Left lobe of liver (tissue), 2 donors: ENCODE data around the gene PARP15. TPM values are rescaled to one million over a fixed set of nuclear protein-coding genes. Genes with fewer than 3 reads are reported as not detected.
A peak's percentile ranks its signal among the peaks of the same experiment; 100 is the strongest.

Experiments used
- ATAC-seq: fragments of 200-7000 bp; cut with Tn5 transposase; one replicate; pipeline ENCODE4 v1.9.1; 2020; ENCODE audit warnings: mild to moderate bottlenecking, moderate library complexity
- DNase-seq: peaks from one replicate; pipeline ENCODE4 v3.0.0-alpha.2; 2020; ENCODE audit warnings: low spot score
- total RNA-seq: library from RNA; stranded (reverse); gene quantifications from one replicate; pipeline ENCODE4 v1.2.1, GENCODE V29; 2021
- donor health status: DM: no; HTN: no; CAD: no; lungs with moderate emphysema.
- donor health status: DM: no; HTN: yes; CAD: no.

The PARP15 gene
- total RNA-seq, 1 donor from 2014 or later: 1.0 TPM

DNA sequence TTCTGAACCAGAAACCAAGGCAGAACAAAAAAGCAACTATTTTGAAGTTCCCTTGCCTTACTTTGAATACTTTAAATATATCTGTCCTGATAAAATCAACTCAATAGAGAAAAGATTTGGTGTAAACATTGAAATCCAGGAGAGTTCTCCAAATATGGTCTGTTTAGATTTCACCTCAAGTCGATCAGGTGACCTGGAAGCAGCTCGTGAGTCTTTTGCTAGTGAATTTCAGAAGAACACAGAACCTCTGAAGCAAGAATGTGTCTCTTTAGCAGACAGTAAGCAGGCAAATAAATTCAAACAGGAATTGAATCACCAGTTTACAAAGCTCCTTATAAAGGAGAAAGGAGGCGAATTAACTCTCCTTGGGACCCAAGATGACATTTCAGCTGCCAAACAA, 8.7 kb upstream of the PARP15 start:
- DNase-seq (no peak), ATAC-seq (peak; percentile 7)

DNA sequence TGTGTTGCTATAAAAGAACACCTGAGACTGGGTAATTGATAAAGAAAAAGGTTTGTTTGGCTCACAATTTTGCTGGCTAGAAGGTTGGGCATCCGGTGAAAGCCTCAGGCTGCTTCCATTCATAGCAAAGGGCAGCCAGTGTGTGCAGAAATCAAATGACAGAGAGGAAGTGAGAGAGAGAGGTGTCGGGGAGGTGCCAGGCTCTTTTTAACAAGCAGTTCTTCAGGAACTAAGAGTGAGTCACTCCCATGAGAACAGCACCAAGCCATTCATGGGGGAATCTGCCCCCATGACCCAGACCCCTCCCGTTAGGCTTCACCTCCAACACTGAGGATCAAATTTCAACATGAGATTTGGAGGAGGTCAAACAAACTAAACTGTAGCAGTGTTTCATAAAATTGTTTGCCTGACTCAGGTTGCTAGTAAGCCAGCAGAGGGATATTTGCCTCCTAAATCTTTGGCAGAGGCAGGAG, 4.5 kb upstream of the PARP15 start:
- peak; percentile 72 for DNase-seq
- ATAC-seq: peak; percentile 84

DNA sequence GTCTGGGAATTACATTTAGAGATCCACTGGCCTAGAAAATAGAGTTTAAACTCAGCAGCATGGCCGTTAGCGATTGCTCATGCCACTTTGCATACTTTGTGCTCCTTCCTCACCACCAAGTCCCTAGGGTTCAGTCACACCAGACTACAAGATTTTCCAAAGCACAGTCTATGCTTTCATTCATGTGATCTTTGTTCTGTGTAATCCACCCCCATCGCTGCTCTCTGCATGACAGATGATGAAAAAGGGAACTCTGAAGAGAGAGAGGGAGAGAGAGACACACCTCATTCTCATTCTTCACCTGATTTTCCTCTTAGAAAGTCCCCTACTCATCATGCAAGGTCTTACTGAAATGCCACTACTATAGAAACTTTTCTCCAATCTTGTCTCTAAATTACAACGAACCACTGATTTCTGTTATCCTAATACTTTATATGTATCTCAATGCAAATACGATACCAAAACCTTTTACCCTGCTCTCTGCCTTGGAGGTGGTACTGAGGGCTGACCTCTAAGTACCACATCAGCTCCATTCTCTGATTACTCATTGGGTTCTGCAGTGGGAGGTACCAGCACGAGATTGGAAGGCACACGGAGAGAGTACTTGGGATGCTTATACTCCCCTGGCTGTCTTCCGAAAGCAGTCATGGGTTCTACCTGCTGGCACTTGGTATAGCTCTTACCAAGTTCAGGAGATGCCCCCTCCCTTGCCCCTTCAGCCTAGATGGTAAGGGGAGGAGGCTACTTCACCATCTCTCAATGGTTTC, 1.1 kb upstream of the PARP15 start:
- ATAC-seq (peak; percentile 28), DNase-seq (no peak)

DNA sequence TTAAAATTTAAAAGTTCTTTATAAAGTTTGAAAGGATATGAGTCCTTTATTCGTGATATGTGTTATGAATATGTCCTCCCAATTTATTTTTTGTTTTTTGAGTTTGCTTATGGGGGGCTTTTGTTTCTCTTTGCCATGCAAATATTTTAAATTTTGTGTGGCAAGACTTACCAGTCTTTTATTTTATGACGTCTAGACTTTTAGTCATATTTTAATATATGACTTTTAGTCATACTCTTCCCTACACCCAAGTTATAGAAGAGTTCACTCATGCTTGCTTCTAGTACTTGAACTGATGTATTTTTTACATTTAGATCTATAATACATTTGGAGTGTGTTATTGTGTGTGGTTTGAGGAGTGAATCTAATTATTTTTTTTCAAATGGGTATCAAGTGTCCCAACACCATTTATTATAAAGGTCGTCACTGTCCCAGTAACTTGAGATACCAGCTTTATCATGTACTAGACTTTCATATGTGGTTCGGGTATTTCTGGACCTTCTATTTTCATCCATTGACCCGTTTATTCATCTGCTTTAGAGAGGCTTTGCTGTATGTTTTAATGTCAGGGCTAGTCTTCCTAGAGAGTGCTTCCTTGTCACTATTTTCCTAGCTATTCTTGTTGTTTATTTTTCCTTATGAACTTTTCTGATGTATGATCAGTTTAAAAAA, 755 bp downstream of the PARP15 start:
- DNase-seq: no peak
- no peak for ATAC-seq

DNA sequence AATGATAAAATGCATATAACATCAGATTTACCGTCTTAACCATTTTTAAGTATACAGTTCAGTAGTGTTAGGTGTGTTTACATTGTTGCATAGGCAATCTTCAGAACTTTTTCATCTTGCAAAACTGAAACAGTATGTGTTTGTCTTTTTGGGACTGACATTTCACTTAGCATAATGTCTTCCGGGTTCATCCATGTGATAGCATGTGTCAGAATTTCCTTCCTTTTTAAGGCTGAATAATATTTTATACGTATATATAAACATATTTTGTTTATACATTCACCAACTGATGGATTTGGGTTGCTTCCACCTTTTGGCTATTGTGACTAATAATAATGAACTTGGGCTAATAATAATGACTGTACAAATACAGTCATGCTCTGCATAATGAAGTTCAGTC, 3.0 kb downstream of the PARP15 start:
- ATAC-seq: no peak
- DNase-seq: no peak

DNA sequence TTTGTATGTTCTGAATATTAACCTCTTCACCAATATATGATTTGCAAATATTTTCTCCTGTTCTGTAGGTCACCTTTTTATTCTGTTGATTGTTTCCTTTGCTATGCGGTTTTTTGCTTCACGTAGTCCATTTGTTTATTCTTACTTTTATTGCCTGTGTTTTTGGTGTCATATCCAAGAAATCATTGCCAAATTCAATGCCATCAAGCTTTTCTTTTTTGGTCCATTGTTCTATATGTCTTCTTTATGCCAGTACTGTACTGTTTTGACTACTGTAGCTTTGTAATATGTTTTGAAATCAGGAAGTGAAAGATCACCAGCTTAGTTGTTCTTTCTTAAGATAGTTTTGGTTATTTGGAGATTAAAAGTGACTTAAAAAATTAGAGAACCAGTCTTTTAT, 4.2 kb downstream of the PARP15 start:
- DNase-seq (no peak), ATAC-seq (no peak)

DNA sequence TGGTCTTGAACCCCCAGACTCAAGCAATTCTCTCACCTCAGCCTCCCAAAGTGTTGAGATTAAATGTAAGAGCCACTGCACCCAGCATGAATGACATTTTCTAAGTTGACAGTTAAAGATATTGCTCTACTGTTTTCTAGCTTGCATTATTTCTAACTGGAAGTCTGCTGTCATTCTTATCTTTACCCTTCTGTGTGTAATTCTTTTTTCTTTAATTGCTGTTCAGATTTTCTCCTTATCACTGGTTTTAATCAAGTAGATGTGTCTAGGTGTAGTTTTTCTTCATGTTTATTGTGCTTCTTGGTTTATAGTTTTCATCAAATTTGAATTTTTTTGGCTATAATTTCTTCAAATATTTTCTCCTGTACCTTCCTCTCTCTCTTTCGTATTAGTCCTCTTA, 4.9 kb downstream of the PARP15 start:
- ATAC-seq (no peak), DNase-seq (no peak)

DNA sequence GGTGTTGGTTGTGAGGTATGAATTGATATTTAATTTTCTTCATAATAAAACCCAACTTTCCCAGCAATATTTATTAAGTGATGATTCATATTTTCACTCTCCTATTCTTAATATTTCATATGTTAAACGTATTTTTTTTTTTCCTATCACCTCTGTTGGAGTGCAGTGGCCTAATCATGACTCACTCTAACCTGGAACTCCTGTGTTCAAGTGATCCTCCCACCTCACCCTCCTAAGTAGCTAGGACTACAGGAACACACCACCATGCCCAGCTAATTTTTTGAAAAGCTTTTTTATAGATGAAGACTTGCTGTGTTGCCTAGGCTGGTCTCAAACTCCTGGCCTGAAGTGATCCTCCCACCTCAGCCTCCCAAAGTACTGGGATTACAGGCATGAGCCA, 8.6 kb downstream of the PARP15 start:
- DNase-seq (no peak), ATAC-seq (no peak)

DNA sequence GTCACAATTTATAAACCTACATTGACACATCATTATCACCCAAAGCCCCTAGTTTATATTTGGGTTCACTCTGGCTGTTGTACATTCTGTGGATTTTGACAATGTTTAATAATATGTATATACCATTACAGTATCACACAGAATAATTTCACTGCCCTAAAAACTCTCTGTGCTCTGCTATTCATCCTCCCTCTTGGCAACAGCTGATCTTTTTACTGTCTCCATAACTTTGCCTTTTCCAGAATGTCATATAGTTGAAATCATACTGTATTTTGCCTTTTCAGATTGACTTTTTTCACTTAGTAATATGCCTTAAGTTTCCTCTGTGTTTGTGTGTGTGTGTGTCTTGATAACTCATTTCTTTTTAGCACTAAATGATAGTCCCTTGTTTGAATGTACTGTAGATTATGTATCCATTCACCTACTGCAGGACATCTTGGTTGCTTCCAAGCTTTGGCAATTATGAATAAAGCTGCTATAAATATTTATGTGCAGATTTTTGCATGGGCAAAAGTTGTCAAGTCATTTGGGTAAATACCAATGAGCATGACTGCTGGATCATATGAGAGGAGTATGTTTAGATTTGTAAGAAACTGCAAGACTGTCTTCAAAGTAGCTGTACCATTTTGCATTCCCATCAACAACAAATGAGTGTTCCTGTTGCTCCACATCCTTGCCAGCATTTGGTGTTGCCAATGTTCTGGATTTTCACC, 9.5 kb downstream of the PARP15 start:
- DNase-seq (no peak), ATAC-seq (no peak)

DNA sequence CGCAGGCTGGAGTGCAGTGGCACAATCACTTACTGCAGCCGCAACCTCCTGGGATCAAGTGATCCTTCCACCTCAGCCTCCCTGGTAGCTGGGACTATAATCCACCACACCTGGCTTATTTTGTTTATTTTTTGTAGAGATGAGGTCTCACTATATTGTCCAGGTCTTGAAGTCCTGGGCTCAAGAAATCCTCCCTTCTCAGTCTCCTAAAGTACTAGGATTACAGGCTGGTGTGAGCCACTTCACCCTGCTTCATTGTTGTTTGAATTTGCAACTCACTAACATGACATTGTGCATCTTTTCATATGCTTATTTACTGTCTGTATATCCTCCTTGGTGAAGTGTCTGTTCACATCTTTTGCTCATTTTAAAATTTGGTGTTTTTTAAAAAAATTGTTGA, 10.1 kb downstream of the PARP15 start:
- no peak for ATAC-seq
- DNase-seq: no peak

DNA sequence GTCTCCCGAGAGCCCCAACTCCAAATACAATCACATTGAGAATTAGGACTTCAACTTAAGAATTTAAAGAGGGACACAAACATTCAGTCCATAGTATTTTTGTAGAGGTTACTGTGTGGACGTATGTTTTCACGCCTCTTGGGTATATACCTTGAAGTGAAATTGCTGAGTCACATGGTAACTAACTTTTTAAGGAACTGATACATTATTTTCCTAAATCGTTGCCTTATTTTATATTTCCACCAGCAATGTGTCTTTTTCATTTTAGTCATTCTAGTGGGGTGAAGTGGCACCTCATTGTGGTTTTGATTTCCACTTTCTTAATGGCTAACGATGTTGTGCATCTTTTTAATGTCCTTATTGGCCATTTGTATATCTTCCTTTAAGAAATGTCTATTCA, 11.8 kb downstream of the PARP15 start:
- DNase-seq: no peak
- ATAC-seq: no peak

DNA sequence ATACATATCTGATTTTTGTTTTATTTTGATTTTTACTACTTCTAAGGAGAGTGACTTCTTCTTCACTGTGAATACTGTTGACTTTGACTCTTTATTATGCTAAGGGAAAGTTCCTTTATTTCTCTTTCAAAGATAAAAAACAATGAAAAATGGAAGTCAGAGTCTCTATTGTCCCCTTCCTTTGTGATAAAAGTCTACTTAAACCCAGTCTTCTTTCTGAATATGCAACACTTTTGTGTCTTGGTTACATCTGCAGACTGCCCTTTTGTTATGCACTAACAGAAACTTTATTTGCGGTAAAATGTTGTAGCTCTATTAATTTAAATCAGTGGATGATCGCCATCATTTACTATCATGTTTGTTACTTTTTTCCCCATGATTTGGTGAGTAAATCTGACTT, 13.2 kb downstream of the PARP15 start:
- DNase-seq: no peak
- no peak for ATAC-seq

DNA sequence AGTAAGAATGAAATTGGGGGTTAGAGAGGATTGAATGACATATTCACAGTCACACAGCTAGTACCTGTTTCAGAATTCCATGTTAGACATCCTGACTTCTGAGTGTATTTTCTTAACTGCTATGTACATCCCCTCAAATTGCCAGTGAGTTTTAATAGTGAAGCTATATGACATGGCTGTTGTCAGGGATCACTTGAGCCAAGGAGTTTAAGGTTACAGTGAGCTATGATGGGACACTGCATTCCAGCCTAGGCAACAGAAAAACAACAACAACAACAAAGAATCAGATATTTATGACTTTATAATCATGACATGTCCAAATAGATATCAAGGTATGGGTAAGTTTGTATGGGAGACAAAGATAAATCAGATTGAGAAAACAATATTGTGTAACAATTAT, 16.6 kb downstream of the PARP15 start:
- DNase-seq (no peak), ATAC-seq (no peak)

DNA sequence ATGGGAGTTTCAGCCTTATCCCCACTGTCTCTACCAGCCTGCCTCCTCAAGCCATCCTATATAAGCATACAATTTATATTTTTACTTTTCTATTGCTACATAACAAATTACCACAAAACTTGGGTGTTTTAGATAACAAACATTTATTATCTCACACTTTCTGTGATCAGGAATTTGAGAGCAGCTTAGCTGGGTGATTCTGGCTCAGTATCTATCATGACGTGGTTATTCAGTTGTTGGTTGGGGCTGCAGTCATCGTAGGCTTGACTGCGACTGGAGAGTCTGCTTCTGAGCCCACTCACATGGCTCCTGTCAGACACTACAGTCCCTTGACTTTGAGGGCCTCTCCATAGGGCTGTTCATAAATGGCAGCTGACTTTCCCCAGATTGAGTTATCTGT, 20.7 kb downstream of the PARP15 start:
- DNase-seq (no peak), ATAC-seq (no peak)

DNA sequence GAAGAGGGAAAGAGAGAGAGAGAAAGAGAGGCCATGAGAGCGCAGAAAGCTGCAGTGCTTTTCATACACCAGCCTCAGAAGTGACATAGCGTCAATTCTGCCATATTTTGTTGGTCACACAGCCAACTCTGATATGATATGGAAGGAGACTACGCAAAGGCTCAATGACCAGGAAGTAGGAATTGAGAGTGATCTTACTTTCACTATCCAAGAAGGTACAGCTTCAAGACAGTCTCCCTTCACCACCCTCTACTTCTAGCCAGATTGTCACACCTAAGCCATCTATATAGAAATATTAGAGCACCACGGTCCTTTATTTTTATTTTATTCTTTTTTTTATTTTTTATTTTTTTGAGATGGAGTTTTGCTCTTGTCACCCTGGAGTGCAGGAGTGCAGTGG, 21.1 kb downstream of the PARP15 start:
- DNase-seq (no peak), ATAC-seq (no peak)

DNA sequence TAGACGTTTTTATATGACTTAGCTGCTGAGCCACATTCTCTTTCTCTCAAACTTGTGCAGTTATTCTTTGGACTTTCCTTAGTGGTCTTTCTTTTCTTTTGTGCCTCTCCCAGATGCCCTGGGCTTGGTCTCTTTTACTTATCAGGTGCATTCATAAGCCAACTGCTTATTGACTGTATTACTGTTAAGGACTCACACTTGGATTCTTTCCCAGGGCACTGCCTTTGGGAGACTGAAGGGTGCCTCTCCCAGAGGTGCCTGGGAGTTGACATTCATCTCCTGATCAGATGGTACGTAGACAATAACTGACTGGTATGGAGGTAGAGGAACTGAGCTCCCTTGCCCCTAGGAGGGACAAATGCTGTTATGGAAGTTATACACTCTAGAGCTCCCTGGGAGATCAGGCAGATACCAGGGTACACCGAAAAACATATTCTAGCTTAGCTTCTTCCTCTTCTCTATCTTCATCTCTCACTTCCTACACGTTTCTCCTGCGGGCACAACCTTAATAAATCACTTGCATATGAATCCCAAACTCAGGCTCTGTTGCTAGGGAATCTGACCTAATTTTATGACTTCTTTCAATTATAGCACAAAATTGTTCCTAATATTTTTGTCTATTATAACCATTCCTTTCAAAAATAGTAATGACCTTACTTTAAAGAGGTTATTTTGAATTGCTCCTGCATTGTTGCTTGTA, 24.7 kb downstream of the PARP15 start:
- peak; percentile 23 for ATAC-seq
- no peak for DNase-seq

DNA sequence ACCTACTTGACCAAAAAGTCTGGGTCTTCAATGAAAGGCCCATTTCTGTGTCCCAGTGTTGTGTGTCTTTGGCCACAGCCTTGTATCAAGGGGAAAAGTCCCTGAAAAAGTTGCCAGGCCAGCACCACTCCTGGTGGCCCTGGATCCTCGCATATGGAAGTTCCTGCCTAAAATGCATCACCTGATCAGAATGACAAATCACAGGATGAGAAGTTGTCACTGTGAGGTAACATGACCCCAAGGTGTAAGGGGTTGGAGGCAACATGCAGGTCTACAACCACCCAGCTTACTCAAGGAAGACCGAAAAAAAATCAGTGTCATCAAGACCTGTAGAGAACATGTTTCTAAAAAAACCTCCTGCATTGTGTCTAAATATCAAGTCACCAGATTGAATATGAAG, 25.6 kb downstream of the PARP15 start:
- DNase-seq: no peak
- no peak for ATAC-seq

DNA sequence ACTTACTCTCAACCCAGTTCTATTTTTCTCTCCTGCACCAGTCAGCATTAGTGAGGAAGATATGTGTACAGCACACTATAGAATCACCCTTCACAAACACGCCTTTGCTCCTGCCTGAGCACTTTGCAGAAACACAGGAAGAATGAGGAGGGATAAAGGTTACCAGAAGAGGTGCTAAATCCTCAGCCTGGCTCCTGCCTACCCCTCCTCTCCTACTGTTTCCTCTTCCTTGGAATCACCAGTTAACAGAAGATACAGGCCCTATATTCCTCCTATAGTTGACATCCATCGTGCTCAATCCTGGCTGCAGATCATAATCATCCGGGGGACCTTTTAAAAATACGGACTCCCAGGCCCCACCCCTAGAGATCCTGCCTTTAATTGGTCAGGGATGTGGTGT, 28.9 kb downstream of the PARP15 start:
- DNase-seq (no peak), ATAC-seq (no peak)

DNA sequence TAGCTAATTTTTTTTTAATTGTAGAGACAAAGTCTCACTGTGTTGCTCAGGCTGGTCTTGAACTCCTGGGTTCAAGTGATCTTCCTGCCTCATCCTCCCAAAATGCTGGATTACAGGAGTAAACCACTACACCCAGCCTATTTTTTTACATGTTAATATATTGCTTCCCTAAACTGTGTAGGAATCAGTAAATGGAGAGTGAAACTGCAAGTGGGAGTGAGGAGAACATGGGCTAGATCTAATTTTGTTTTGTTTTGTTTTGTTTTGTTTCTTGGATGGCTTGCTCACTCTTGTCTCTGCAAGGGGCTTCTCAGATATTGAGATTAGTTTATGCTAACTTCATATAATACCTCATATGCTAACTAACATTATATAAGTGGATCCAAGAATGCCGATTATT, 31.5 kb downstream of the PARP15 start:
- ATAC-seq: no peak

DNA sequence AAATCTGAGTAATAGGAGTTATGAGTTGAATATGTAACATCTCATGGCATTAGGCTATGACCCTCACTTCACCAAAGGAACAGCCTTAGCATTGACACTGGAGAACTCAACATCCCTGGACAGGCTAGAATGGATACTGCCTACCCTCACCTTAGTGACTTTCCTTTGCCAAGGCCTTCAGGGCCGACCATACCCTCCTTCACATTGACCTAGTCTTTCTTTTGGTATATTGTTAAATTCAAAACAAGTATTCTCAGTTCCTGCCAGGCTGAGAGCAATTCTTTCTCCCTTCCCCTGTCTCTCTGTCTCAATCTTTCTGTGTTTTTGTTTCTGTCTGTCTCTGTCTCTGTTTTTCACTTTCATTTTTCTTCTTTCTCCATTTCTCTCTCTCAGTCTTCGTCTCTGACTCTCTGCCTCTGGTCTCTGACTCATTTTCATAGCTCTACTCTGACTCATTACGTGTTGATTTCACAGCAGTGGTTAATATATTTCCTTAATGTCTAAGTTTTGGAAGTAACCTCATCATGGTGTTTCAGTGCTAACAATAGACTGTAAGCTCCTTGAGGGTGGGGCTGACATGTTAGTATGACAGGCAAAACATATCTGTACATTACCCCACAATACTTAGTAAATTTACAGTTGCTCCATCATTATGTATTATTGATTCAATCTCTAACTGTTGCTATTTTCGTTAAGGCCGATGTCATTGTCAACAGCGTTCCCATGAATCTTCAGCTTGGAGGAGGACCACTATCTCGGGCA, 32.5 kb downstream of the PARP15 start:
- DNase-seq: no peak
- ATAC-seq: no peak

More for the DNA sequence above, 31.5 kb downstream of the PARP15 start:
- DNase-seq: no peak

DNA sequence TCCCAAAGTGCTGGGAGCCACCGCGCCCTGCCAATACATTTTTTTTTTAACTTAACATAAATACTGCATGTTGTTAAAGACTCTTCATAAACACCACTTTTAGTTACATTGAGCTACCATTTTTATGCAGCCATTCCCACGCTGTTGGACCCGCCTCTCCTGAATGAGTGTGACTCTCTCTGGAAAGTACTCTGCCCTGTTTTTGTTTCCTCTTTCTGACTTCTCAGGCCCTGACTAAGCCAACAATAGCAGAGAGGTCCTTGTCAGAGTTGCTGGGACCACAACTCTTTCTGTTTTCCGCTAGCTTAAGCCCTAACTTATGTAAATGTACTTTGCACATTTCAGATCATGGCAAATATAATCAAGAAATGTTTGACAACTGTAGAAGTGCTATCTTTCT, 35.2 kb downstream of the PARP15 start:
- DNase-seq: no peak
- ATAC-seq: no peak
